Stimulated activated CD4-positive, alpha-beta T cell treated with anti-CD3 and anti-CD28 coated beads, Interleukin-1b, Interleukin-23, amount 100 ng/mL, for 4 hours (primary cell): ENCODE data around the gene BCL7C.
A peak's percentile ranks its signal among the peaks of the same experiment; 100 is the strongest.
"Not testable (repeated sequence)": the region's sequence is repeated elsewhere in the genome, so short reads cannot be mapped to it uniquely, and the experiment has no call there.

Source experiments
- DNase-seq, 2 donors: peaks; one replicate each; pipeline ENCODE4 v3.0.0-alpha.2; 2020; ENCODE audit warnings: low read depth in 2 of 2

BCL7C gene

GRCh38 chr16:30866031-30866430, 27.8 kb downstream of the BCL7C start:
- DNase-seq: no peak

- not testable (repeated sequence) for DNase-seq
Measured at GRCh38 chr16:30863178-30863577, 30.7 kb downstream of the BCL7C start.

- not testable (repeated sequence) for DNase-seq
Measured at GRCh38 chr16:30860729-30861128, 33.1 kb downstream of the BCL7C start.

- no peak for DNase-seq
Measured at GRCh38 chr16:30858829-30859423, 35.0 kb downstream of the BCL7C start.

- no peak for DNase-seq
Measured at GRCh38 chr16:30858111-30858495, 35.8 kb downstream of the BCL7C start.

GRCh38 chr16:30853758-30854157, 40.1 kb downstream of the BCL7C start:
- no peak for DNase-seq

- DNase-seq: no peak
Measured at GRCh38 chr16:30850246-30850645, 43.6 kb downstream of the BCL7C start.

GRCh38 chr16:30846649-30847402, 47.1 kb downstream of the BCL7C start:
- no peak for DNase-seq

- DNase-seq: peak; percentile 40 to 85
Measured at GRCh38 chr16:30844671-30845449, 49.0 kb downstream of the BCL7C start.

- no peak for DNase-seq
Measured at GRCh38 chr16:30844346-30844670, 49.6 kb downstream of the BCL7C start.

- DNase-seq: no peak
Measured at GRCh38 chr16:30843501-30843900, 50.4 kb downstream of the BCL7C start.

GRCh38 chr16:30842971-30843370, 50.9 kb downstream of the BCL7C start:
- no peak for DNase-seq

GRCh38 chr16:30841332-30841731, 52.5 kb downstream of the BCL7C start:
- no peak for DNase-seq

- no peak for DNase-seq
Measured at GRCh38 chr16:30840611-30841010, 53.3 kb downstream of the BCL7C start.

- DNase-seq: no peak
Measured at GRCh38 chr16:30839523-30840227, 54.2 kb downstream of the BCL7C start.

GRCh38 chr16:30838876-30839471, 54.9 kb downstream of the BCL7C start:
- DNase-seq: no peak

GRCh38 chr16:30837904-30838303, 56.0 kb downstream of the BCL7C start:
- DNase-seq: no peak
